HepG2 (cell line): ENCODE measurements around the gene TSC22D2. TPM values are rescaled to one million over a fixed set of nuclear protein-coding genes. Genes with fewer than 3 reads are reported as not detected.
A peak's percentile ranks its signal among the peaks of the same experiment; 100 is the strongest.

Experiments used
- CREM ChIP-seq, 2 experiments: sonication (generic) in 1 of 2; formaldehyde crosslinking in 1 of 2; IDR thresholded peaks; 2 replicates each; pipeline versions ENCODE4 v1.4.0 to v1.6.1; 2016 to 2020; ENCODE audit warnings: antibody characterized with exemption in 1 of 2, mild to moderate bottlenecking in 1 of 2, missing genetic modification reagents in 1 of 2
- EED ChIP-seq: sonication (generic); formaldehyde crosslinking; IDR thresholded peaks from 2 replicates; pipeline ENCODE4 v1.5.0; 2020; ENCODE audit warnings: mild to moderate bottlenecking, missing genetic modification reagents
- ERF ChIP-seq: IDR thresholded peaks from 2 replicates; pipeline ENCODE4 v1.6.1; 2018; ENCODE audit warnings: missing biosample characterization, missing genetic modification reagents
- FOXK1 ChIP-seq: sonication (generic); formaldehyde crosslinking; IDR thresholded peaks from 2 replicates; pipeline ENCODE4 v1.4.0; 2020; ENCODE audit warnings: low read depth, missing genetic modification reagents, borderline replicate concordance
- GABPB1 ChIP-seq: IDR thresholded peaks from 2 replicates; pipeline ENCODE4 v1.6.1; 2016; ENCODE audit warnings: mild to moderate bottlenecking, missing genetic modification reagents, moderate library complexity, missing compliant biosample characterization
- GZF1 ChIP-seq: sonication (generic); formaldehyde crosslinking; IDR thresholded peaks from 2 replicates; pipeline ENCODE4 v1.5.1; 2020; ENCODE audit warnings: mild to moderate bottlenecking, missing genetic modification reagents
- HCFC1 ChIP-seq: fragments of 150-350 bp; IDR thresholded peaks from 2 replicates; pipeline ENCODE4 v1.6.1; 2014; ENCODE audit warnings: low read depth, low read length
- HHEX ChIP-seq: IDR thresholded peaks from 2 replicates; pipeline ENCODE4 v1.6.1; 2016; ENCODE audit warnings: control low read depth
- KDM2A ChIP-seq: sonication (generic); formaldehyde crosslinking; IDR thresholded peaks from 2 replicates; pipeline ENCODE4 v1.4.0; 2020; ENCODE audit warnings: low read depth, missing genetic modification reagents, borderline replicate concordance
- KMT2A ChIP-seq: sonication (generic); formaldehyde crosslinking; IDR thresholded peaks from 2 replicates; pipeline ENCODE4 v1.4.0; 2020; ENCODE audit warnings: missing genetic modification reagents
- MAX ChIP-seq: IDR thresholded peaks from 2 replicates; pipeline ENCODE4 v1.6.1; 2012; ENCODE audit warnings: inconsistent platforms
- PHF8 ChIP-seq: sonication (generic); formaldehyde crosslinking; IDR thresholded peaks from 2 replicates; pipeline ENCODE4 v1.5.0; 2020; ENCODE audit warnings: missing genetic modification reagents
- POLR2G ChIP-seq: fragments of 200-400 bp; formaldehyde crosslinking; IDR thresholded peaks from 2 replicates; pipeline ENCODE4 v1.6.1; 2018; ENCODE audit warnings: mild to moderate bottlenecking, low read depth, low read length, moderate library complexity
- SKI ChIP-seq: fragments of 450-650 bp; IDR thresholded peaks from one replicate; pipeline ENCODE4 v1.6.1; 2018; ENCODE audit warnings: mild to moderate bottlenecking; ENCODE audit not compliant: partially characterized antibody
- SP2 ChIP-seq: sonication (generic); formaldehyde crosslinking; IDR thresholded peaks from 2 replicates; pipeline ENCODE4 v1.5.1; 2020; ENCODE audit warnings: mild to moderate bottlenecking, missing genetic modification reagents
- SPEN ChIP-seq: sonication (generic); formaldehyde crosslinking; IDR thresholded peaks from 2 replicates; pipeline ENCODE4 v1.5.1; 2020; ENCODE audit warnings: low read depth, mild to moderate bottlenecking, missing genetic modification reagents
- TCF12 ChIP-seq, 2 experiments: fragments of 450-650 bp in 1 of 2; sonication (generic) in 1 of 2; formaldehyde crosslinking in 1 of 2; IDR thresholded peaks; 2 replicates each; pipeline versions ENCODE4 v1.6.1 to v1.8.0; 2017 to 2022; ENCODE audit warnings: antibody characterized with exemption in 1 of 2, mild to moderate bottlenecking in 1 of 2, missing genetic modification reagents in 1 of 2, moderate library complexity in 1 of 2
- TEAD3 ChIP-seq: optimal IDR thresholded peaks from 2 replicates; pipeline ENCODE3; 2016; ENCODE audit warnings: borderline replicate concordance
- ZMYM4 ChIP-seq: sonication (generic); formaldehyde crosslinking; IDR thresholded peaks from 2 replicates; pipeline ENCODE4 v1.8.1; 2023; ENCODE audit warnings: mild to moderate bottlenecking, missing genetic modification reagents
- ZNF121 ChIP-seq: sonication (generic); formaldehyde crosslinking; IDR thresholded peaks from 2 replicates; pipeline ENCODE4 v1.5.0; 2020; ENCODE audit warnings: mild to moderate bottlenecking, missing genetic modification reagents
- ZNF563 ChIP-seq: sonication (generic); formaldehyde crosslinking; IDR thresholded peaks from 2 replicates; pipeline ENCODE4 v1.8.0; 2022; ENCODE audit warnings: mild to moderate bottlenecking, moderate library complexity, missing genetic modification reagents
- ZNF619 ChIP-seq: sonication (generic); formaldehyde crosslinking; IDR thresholded peaks from 2 replicates; pipeline ENCODE4 v1.4.0; 2020; ENCODE audit warnings: mild to moderate bottlenecking, missing genetic modification reagents
- ZSCAN31 ChIP-seq: sonication (generic); formaldehyde crosslinking; IDR thresholded peaks from 2 replicates; pipeline ENCODE4 v1.5.0; 2020; ENCODE audit warnings: low read depth, mild to moderate bottlenecking, missing genetic modification reagents
- polyA plus RNA-seq, 8 experiments: library from polyadenylated mRNA; depleted of rRNA in 3 of 8; stranded (reverse) in 7 of 8; unstranded in 1 of 8; fragments of >200 nt; fragmentation: Illumina TruSeq in 4 of 8; extraction: Trizol in 4 of 8; gene quantifications; 2 replicates each; pipeline versions ENCODE4 v1.2.1 to v1.2.3, GENCODE V29; 2011 to 2016; ENCODE audit warnings: low read depth in 4 of 8, missing spikeins in 1 of 8, mixed read lengths in 1 of 8; ENCODE audit not compliant: insufficient read depth in 1 of 8
- total RNA-seq, 5 experiments: library from RNA; depleted of rRNA; stranded (reverse); fragments of >200 nt; fragmentation: Illumina TruSeq; extraction: Trizol; gene quantifications; 2 replicates each; pipeline ENCODE4 v1.2.3, GENCODE V29; 2016; ENCODE audit warnings: low read depth in 1 of 5
- TF ChIP-seq, protein P1 (sequence below): sonication (generic); formaldehyde crosslinking; IDR thresholded peaks from 2 replicates; pipeline ENCODE4 v1.5.0; 2020; ENCODE audit warnings: mild to moderate bottlenecking, missing genetic modification reagents
- TF ChIP-seq, protein P2 (sequence below), 2 experiments: fragments of 450-650 bp in 1 of 2; sonication (generic) in 1 of 2; formaldehyde crosslinking; IDR thresholded peaks; 2 replicates each; pipeline versions ENCODE4 v1.5.0 to v1.8.0; 2020 to 2022; ENCODE audit warnings: mild to moderate bottlenecking in 1 of 2, missing genetic modification reagents in 1 of 2

TSC22D2 gene
- total and polyA plus RNA-seq, 2 of the 13 experiments (the other 11 are each of a cell fraction or from before 2014, with no cell fraction given) = 4.6 to 8.2 TPM

- TF ChIP-seq, protein P1, sequence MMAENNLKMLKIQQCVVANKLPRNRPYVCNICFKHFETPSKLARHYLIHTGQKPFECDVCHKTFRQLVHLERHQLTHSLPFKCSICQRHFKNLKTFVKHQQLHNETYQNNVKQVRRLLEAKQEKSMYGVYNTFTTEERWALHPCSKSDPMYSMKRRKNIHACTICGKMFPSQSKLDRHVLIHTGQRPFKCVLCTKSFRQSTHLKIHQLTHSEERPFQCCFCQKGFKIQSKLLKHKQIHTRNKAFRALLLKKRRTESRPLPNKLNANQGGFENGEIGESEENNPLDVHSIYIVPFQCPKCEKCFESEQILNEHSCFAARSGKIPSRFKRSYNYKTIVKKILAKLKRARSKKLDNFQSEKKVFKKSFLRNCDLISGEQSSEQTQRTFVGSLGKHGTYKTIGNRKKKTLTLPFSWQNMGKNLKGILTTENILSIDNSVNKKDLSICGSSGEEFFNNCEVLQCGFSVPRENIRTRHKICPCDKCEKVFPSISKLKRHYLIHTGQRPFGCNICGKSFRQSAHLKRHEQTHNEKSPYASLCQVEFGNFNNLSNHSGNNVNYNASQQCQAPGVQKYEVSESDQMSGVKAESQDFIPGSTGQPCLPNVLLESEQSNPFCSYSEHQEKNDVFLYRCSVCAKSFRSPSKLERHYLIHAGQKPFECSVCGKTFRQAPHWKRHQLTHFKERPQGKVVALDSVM (CRISPR knock-in tag) = peak; percentile 19; the same call in 1 of the 2 replicates
- TF ChIP-seq GABPB1 (CRISPR knock-in tag) (peak; percentile 20; the same call in 1 of the 2 replicates), TCF12 (IDR thresholded peaks at IDR 0.05) (no peak), TCF12 (CRISPR knock-in tag; IDR thresholded peaks at IDR 0.05) (no peak), ZNF563 (peak; percentile 30; the same call in 1 of the 2 replicates), CREM (IDR thresholded peaks at IDR 0.05) (no peak), CREM (CRISPR knock-in tag; IDR thresholded peaks at IDR 0.05) (no peak), SPEN (CRISPR knock-in tag) (0 out of 2 replicates have a peak, but pooled peaks have one; percentile 19), ZNF121 (CRISPR knock-in tag) (peak; percentile 36; the same call in 1 of the 2 replicates), SKI (peak; percentile 14), GZF1 (CRISPR knock-in tag) (0 out of 2 replicates have a peak, but pooled peaks have one; percentile 5), FOXK1 (CRISPR knock-in tag) (0 out of 2 replicates have a peak, but pooled peaks have one; percentile 8), HCFC1 (no peak), EED (CRISPR knock-in tag) (no peak; the same call in 1 of the 2 replicates), ZMYM4 (CRISPR knock-in tag) (peak; percentile 25; the same call in 1 of the 2 replicates), SP2 (CRISPR knock-in tag) (no peak), ZNF619 (CRISPR knock-in tag) (peak; percentile 29; the same call in 1 of the 2 replicates), ERF (CRISPR knock-in tag) (0 out of 2 replicates have a peak, but pooled peaks have one; percentile 15), TEAD3 (peak; percentile 8), HHEX (CRISPR knock-in tag) (no peak), KDM2A (peak; percentile 55; the same call in 1 of the 2 replicates), ZSCAN31 (peak; percentile 42; the same call in 1 of the 2 replicates), MAX (no peak; the same call in 1 of the 2 replicates), PHF8 (CRISPR knock-in tag) (peak; percentile 10; the same call in 1 of the 2 replicates), POLR2G (peak; percentile 28; the same call in 1 of the 2 replicates), KMT2A (CRISPR knock-in tag) (peak; percentile 75; the same call in 1 of the 2 replicates)
- TF ChIP-seq, protein P2, sequence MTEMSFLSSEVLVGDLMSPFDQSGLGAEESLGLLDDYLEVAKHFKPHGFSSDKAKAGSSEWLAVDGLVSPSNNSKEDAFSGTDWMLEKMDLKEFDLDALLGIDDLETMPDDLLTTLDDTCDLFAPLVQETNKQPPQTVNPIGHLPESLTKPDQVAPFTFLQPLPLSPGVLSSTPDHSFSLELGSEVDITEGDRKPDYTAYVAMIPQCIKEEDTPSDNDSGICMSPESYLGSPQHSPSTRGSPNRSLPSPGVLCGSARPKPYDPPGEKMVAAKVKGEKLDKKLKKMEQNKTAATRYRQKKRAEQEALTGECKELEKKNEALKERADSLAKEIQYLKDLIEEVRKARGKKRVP (CRISPR knock-in tag; IDR thresholded peaks at IDR 0.05) = peak in 1 of 2 experiments; percentile 11; a peak in 1 of 4 replicates
Measured at GRCh38 chr3:150409512-150410310, 1.6 kb downstream of the TSC22D2 start (continued).
